Pancreas (tissue), 10 donors: ENCODE results near the gene PMVK. TPM values are rescaled to one million over a fixed set of nuclear protein-coding genes. Genes with fewer than 3 reads are reported as not detected.
A peak's percentile ranks its signal among the peaks of the same experiment; 100 is the strongest.

ENCODE experiments used
- ATAC-seq, 4 donors: fragments of 200-7000 bp; cut with Tn5 transposase; one replicate each; pipeline versions ENCODE4 v1.8.0 to v1.9.1; 2020; ENCODE audit warnings: mild to moderate bottlenecking in 4 of 4, moderate library complexity in 4 of 4
- DNase-seq, 6 donors: peaks; one replicate each; pipeline ENCODE4 v3.0.0-alpha.2; 2020
- FAIRE-seq: peaks from 2 replicates; lab custom pipeline; 2012; peaks lifted over from hg19 to GRCh38; lab: Jason Lieb, UNC
- H3K27ac ChIP-seq, 4 donors: fragments of 200-600 bp; sonication (generic); 1 replicate in 3 of 4; 2 replicates in 1 of 4; pipeline versions ENCODE4 v1.5.0 to v1.8.0; 2020
- H3K27me3 ChIP-seq, 4 donors: fragments of 200-600 bp; one replicate each; pipeline ENCODE4 v1.8.0; 2021
- H3K36me3 ChIP-seq, 3 donors: fragments of 200-600 bp; sonication (generic) in 1 of 3; one replicate each; pipeline versions ENCODE4 v1.5.0 to v1.8.0; 2020 to 2021
- H3K4me1 ChIP-seq, 3 donors: fragments of 200-600 bp; one replicate each; pipeline ENCODE4 v1.8.0; 2021
- H3K4me3 ChIP-seq, 4 donors: fragments of 200-600 bp; sonication (generic) in 2 of 4; one replicate each; pipeline versions ENCODE4 v1.5.0 to v1.8.0; 2020 to 2021
- H3K9me3 ChIP-seq, 4 donors: fragments of 200-600 bp; one replicate each; pipeline ENCODE4 v1.8.0; 2021
- WGBS, 2 donors: extraction: QIAGEN DNeasy Blood & Tissue Kit; methylation state at CpG; one replicate each; pipeline ENCODE4 v1.1.7; 2013; 5-methylcytosine and 5-hydroxymethylcytosine counted together
- intact Hi-C, 3 donors: fragments of 100-400 bp; cut with DNase I; formaldehyde crosslinking; loops; one replicate each; pipeline versions ENCODE4 v1.11.1 to v1.14.2; 2022
- polyA plus RNA-seq, 2 donors: library from polyadenylated mRNA; stranded (reverse); fragments of 200-250 nt; gene quantifications; one replicate each; pipeline ENCODE4 v1.2.3, GENCODE V29; 2013
- total RNA-seq, 6 donors: library from RNA; stranded (reverse); fragmentation: NEBNext Ultra II Directional in 4 of 6; extraction: Animal tissue kit (Norgen Biotek cat#: 25700) in 4 of 6; gene quantifications; one replicate each; pipeline versions ENCODE4 v1.2.1 to v1.2.4, GENCODE V29; 2021 to 2023
- TF ChIP-seq, protein P1 (sequence below), 4 donors: fragments of 200-600 bp; sonication (generic) in 3 of 4; IDR thresholded peaks; one replicate each; pipeline versions ENCODE4 v1.5.0 to v1.8.0; 2021; ENCODE audit warnings: antibody characterized with exemption in 4 of 4
- donor health status: healthy with polysubstance abuse.
- donor health status: DM: no; HTN: no; CAD: no; lungs with moderate emphysema.
- donor health status: DM: no; HTN: no; CAD: no.
- donor health status: control.
- donor health status: control.
- donor health status: Bipolar disorder and iron deficiency.
- donor health status: DM: yes; HTN: yes; CAD: no.
- donor health status: DM: no; HTN: no; CAD: no.
- donor health status: DM: no; HTN: no; CAD: no.
- donor health status: DM: yes; HTN: yes; CAD: no.

PMVK gene
- total and polyA plus RNA-seq, 8 donors: 12.4 to 32.4 (median 16.8) TPM

GRCh38 chr1:154973344-154974101 lies 37.0 kb upstream of the PMVK start:
- ATAC-seq: peak; percentile 64 to 75 (median 68)
- no peaks in the 10 kb centered on the region for H3K36me3 ChIP-seq
- FAIRE-seq: no peak
- intact Hi-C loops: no loop called here
- peak; percentile 96 to 98 (median 98) for DNase-seq
- H3K27ac ChIP-seq: peak overlapping the region; percentile 90 to 98 (median 96)
- no peaks in the 10 kb centered on the region for H3K27me3 ChIP-seq
- no peaks in the 10 kb centered on the region for H3K9me3 ChIP-seq
- peaks cover 12 to 26% (median 22%) of the 10 kb centered on the region in 3 donors for H3K4me1 ChIP-seq
- TF ChIP-seq, protein P1, sequence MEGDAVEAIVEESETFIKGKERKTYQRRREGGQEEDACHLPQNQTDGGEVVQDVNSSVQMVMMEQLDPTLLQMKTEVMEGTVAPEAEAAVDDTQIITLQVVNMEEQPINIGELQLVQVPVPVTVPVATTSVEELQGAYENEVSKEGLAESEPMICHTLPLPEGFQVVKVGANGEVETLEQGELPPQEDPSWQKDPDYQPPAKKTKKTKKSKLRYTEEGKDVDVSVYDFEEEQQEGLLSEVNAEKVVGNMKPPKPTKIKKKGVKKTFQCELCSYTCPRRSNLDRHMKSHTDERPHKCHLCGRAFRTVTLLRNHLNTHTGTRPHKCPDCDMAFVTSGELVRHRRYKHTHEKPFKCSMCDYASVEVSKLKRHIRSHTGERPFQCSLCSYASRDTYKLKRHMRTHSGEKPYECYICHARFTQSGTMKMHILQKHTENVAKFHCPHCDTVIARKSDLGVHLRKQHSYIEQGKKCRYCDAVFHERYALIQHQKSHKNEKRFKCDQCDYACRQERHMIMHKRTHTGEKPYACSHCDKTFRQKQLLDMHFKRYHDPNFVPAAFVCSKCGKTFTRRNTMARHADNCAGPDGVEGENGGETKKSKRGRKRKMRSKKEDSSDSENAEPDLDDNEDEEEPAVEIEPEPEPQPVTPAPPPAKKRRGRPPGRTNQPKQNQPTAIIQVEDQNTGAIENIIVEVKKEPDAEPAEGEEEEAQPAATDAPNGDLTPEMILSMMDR (IDR thresholded peaks at IDR 0.05): no peak
- H3K4me3 ChIP-seq: peak overlapping the region; percentile 45 to 73 (median 58)
- 3% methylated on average over 36 to 37 of the region's 37 CpGs for WGBS, 2 donors

DNA sequence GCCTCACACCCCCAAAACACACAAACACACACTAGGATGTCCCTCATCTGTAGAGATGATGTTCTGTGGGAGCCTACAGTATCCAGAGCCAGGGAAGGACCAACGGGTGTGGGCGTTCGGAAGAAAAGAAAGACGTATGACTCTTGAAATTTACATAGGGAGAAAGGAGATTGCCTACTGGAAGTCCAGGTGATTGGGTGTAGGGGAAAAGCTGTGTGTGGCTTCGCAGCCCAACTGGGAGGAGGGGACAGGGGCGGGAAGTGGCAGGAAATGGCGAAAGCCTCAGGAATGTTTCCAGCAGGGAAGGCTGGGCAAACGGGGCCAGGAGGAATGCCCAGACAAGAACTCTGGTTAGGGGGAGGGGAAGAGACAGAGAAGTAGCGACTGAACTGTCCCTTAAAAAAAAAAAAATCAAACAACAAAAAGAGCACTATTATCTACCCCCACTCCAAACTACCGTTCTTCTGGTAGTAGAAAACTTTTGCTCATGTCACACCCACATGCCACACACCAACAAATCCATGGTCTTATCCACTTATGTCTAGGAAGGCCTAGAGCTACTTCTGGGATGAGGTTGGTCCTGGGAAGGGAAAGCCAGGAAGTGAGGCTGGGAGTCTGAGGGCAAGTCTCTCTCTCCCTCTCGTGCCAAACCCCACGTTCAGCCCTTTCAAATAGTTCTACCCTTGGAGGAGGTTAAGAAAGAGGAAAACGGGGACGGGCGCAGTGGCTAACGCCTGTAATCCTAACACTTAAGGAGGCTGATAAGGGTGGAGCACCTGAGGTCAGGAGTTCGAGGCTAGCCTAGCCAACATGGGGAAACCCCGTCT lies 36.2 kb upstream of the PMVK start:
- peaks cover 12 to 26% (median 22%) of the 10 kb centered on the region in 3 donors for H3K4me1 ChIP-seq

DNA sequence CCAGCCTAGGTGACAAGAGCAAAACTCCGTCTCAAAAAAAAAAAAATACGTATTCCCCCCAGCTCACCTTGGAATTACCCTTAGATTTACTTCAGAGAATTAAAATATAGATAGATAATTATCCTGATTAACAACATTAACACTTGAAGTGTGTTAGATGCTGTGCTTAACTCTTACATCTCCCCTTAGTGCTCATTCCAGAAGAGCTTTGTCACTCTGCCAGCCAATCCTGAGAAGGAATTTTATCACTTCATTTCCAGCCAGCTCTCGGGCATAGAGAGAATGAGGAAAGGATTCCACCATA lies 35.6 kb upstream of the PMVK start:
- DNase-seq: no peak
- no peak for ATAC-seq
- TF ChIP-seq, protein P1 (IDR thresholded peaks at IDR 0.05): no peak
- WGBS, 2 donors: 47 to 61% methylated on average over 3 of the region's 3 CpGs
- Histone ChIP-seq H3K4me3 (peak overlapping the region in 2 of 4 donors; percentile 52 to 73), H3K27me3 (no peaks in the 10 kb centered on the region), H3K36me3 (peaks cover 0 to 13% (median 6%) of the 10 kb centered on the region in 3 donors), H3K9me3 (no peaks in the 10 kb centered on the region), H3K27ac (peak overlapping the region; percentile 90 to 98 (median 96)), H3K4me1 (peaks cover 12 to 26% (median 22%) of the 10 kb centered on the region in 3 donors)
- intact Hi-C loops: no loop called here
- FAIRE-seq: no peak

More for the DNA sequence above, 36.2 kb upstream of the PMVK start:
- no peak for FAIRE-seq
- Histone ChIP-seq H3K27ac (peak overlapping the region; percentile 90 to 98 (median 96)), H3K9me3 (no peaks in the 10 kb centered on the region), H3K36me3 (peaks cover 0 to 7% (median under 1%) of the 10 kb centered on the region in 3 donors), H3K4me3 (peak overlapping the region in 2 of 4 donors; percentile 52 to 73), H3K27me3 (no peaks in the 10 kb centered on the region)
- ATAC-seq: peak; percentile 17 to 27 (median 27)
- 9 to 10% methylated on average over 18 of the region's 18 CpGs for WGBS, 2 donors
- TF ChIP-seq, protein P1 (IDR thresholded peaks at IDR 0.05): no peak
- intact Hi-C loops: no loop called here
- DNase-seq: peak in 5 of 6 donors; percentile 77 to 84 (median 83)

GRCh38 chr1:154971341-154971998 lies 35.0 kb upstream of the PMVK start:
- Histone ChIP-seq H3K4me1 (peaks cover 12 to 26% (median 22%) of the 10 kb centered on the region in 3 donors), H3K4me3 (peak overlapping the region in 1 of 4 donors; percentile 73), H3K9me3 (no peaks in the 10 kb centered on the region), H3K27ac (peak overlapping the region in 3 of 4 donors; percentile 90 to 97 (median 94)), H3K27me3 (no peaks in the 10 kb centered on the region), H3K36me3 (peaks cover 0 to 20% (median 7%) of the 10 kb centered on the region in 3 donors)
- TF ChIP-seq, protein P1 (IDR thresholded peaks at IDR 0.05): no peak
- no peak for DNase-seq
- WGBS, 2 donors: 23 to 26% methylated on average over 10 of the region's 10 CpGs
- no peak for FAIRE-seq
- ATAC-seq: no peak
- intact Hi-C loops: no loop called here
